Measurements from ENCODE around the gene PNMA3. TPM values are rescaled to one million over a fixed set of nuclear protein-coding genes. Genes with fewer than 3 reads are reported as not detected.

Gene PNMA3
- polyA plus RNA-seq, 1 experiment: 0.02 TPM

DNA sequence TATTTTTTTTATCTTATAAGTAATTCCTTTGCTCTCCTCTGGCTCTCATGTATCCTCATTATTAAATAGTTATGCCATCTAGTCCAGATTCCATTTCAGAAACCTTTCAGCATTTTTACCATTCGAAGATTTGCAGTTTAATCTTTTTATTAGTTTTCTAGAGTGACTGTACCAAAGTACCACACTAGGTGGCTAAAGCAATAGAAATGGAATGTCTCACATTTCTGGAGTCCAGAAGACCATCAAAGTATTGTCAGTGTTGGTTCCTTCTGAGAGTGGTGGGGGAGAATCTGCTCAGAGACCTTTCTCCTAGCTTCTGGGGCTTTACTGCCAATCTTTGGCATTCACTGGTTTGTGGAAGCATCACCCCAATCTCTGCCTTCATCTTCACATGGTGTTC lies 3.7 kb upstream of the PNMA3 start:
- H3K9me3 ChIP-seq (ENCODE audit: control insufficient read depth, insufficient read depth, low read length): peaks cover 3% of the 10 kb centered on the region; the same call in 1 of the 2 replicates
- TF ChIP-seq, protein P1, sequence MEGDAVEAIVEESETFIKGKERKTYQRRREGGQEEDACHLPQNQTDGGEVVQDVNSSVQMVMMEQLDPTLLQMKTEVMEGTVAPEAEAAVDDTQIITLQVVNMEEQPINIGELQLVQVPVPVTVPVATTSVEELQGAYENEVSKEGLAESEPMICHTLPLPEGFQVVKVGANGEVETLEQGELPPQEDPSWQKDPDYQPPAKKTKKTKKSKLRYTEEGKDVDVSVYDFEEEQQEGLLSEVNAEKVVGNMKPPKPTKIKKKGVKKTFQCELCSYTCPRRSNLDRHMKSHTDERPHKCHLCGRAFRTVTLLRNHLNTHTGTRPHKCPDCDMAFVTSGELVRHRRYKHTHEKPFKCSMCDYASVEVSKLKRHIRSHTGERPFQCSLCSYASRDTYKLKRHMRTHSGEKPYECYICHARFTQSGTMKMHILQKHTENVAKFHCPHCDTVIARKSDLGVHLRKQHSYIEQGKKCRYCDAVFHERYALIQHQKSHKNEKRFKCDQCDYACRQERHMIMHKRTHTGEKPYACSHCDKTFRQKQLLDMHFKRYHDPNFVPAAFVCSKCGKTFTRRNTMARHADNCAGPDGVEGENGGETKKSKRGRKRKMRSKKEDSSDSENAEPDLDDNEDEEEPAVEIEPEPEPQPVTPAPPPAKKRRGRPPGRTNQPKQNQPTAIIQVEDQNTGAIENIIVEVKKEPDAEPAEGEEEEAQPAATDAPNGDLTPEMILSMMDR (IDR thresholded peaks at IDR 0.05; ENCODE audit: low read depth, low read length): no peak
- H3K4me3 ChIP-seq (ENCODE audit: low read depth, low read length): no peak overlapping the region
- POLR2A ChIA-PET: no interaction called here
- DNase-seq (ENCODE audit: low read depth, low spot score): no peak
- no peak overlapping the region for H3K27ac ChIP-seq (ENCODE audit: low read depth, low read length)
- H3K27me3 ChIP-seq (ENCODE audit: control insufficient read depth, insufficient read depth, low read length): peaks cover 9% of the 10 kb centered on the region
- CTCF ChIA-PET: no interaction called here

DNA sequence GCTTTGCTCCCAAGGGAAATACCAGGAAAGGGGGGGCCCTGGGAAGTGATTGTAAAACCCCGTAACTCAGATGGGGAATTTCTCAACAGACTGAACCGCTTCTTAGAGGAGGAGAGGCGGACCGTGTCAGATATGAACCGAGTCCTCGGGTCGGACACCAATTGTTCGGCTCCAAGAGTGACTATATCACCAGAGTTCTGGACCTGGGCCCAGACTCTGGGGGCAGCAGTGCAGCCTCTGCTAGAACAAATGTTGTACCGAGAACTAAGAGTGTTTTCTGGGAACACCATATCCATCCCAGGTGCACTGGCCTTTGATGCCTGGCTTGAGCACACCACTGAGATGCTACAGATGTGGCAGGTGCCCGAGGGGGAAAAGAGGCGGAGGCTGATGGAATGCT lies 1.0 kb downstream of the PNMA3 start:
- TF ChIP-seq, protein P1 (IDR thresholded peaks at IDR 0.05; ENCODE audit: low read depth, low read length): no peak
- CTCF ChIA-PET: no interaction called here
- Histone ChIP-seq H3K4me3 (ENCODE audit: low read depth, low read length) (no peak overlapping the region), H3K9me3 (ENCODE audit: control insufficient read depth, insufficient read depth, low read length) (no peaks in the 10 kb centered on the region), H3K27me3 (ENCODE audit: control insufficient read depth, insufficient read depth, low read length) (peaks cover 12% of the 10 kb centered on the region), H3K27ac (ENCODE audit: low read depth, low read length) (no peak overlapping the region)
- POLR2A ChIA-PET: no interaction called here
- DNase-seq (ENCODE audit: low read depth, low spot score): no peak

DNA sequence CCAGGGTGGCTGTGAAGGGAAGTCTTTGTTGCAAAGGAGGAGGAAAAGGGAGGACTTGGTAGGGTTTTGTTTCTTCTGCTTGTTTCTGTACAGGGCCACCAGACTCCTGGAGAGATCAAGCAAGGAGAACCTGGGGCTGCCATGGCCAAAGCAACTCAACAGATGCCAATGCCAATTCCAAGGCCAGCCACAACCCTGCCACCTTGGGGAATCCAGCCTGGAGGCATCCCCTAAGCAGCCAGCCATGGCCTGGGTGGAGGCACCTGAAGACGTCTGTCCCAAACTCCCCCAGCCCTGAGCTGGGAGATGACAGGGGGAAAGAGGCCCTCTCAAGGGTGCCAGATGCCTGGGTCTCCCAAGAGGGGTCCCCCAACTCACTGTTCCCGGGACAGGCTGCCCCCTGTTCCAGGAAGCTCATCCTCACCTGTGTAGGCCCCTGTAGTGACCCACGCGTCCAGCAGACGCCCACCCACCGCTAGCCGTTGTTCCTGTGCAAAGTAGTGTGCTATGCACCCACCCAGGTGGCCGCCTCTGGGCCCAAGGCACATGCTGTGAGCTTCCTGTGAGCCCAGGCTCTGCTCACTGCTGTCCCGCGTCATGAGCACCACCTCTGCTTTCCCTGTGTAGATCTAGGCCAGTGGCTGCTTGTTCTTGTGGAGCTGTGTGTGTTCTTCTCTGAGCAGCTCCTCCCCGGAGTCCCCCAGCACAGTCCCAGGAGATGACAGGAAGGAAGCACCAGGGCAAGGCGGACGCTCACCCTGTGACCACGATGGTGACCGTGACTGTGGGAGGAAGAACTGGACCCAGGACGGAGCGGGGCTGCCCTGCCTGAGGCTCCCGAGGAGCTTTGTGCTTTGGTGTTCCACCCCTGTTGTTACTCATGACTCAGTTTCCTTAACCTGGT lies 3.2 kb downstream of the PNMA3 start:
- no peak overlapping the region for H3K4me3 ChIP-seq (ENCODE audit: low read depth, low read length)
- no peaks in the 10 kb centered on the region for H3K9me3 ChIP-seq (ENCODE audit: control insufficient read depth, insufficient read depth, low read length)
- TF ChIP-seq, protein P1 (IDR thresholded peaks at IDR 0.05; ENCODE audit: low read depth, low read length): no peak
- H3K27ac ChIP-seq (ENCODE audit: low read depth, low read length): no peak overlapping the region
- ChIA-PET CTCF (no interaction called here), POLR2A (no interaction called here)
- H3K27me3 ChIP-seq (ENCODE audit: control insufficient read depth, insufficient read depth, low read length): peaks cover 12% of the 10 kb centered on the region
- no peak for DNase-seq (ENCODE audit: low read depth, low spot score)

DNA sequence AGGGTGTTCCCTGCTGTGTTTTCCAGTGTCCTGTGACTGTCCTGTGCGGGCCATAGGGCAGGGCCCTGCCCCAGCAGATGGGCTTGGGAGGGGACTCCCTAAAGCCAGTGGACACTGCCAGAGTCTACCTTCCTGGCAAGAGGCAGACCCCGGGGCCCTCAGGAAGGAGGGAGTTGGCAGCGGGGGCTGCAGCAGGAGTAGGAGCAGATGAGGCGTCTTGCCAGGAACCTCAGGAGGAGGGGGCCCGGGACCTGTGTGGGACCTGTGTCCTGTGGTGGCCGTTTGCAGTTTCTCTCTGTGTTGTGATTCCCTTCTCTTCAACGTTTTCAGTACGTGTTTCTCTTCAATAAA lies 3.8 kb downstream of the PNMA3 start:
- ChIA-PET CTCF (no interaction called here), POLR2A (no interaction called here)
- TF ChIP-seq, protein P1 (IDR thresholded peaks at IDR 0.05; ENCODE audit: low read depth, low read length): no peak
- Histone ChIP-seq H3K9me3 (ENCODE audit: control insufficient read depth, insufficient read depth, low read length) (no peaks in the 10 kb centered on the region), H3K27ac (ENCODE audit: low read depth, low read length) (no peak overlapping the region), H3K27me3 (ENCODE audit: control insufficient read depth, insufficient read depth, low read length) (peaks cover 12% of the 10 kb centered on the region), H3K4me3 (ENCODE audit: low read depth, low read length) (no peak overlapping the region)
- DNase-seq (ENCODE audit: low read depth, low spot score): no peak

DNA sequence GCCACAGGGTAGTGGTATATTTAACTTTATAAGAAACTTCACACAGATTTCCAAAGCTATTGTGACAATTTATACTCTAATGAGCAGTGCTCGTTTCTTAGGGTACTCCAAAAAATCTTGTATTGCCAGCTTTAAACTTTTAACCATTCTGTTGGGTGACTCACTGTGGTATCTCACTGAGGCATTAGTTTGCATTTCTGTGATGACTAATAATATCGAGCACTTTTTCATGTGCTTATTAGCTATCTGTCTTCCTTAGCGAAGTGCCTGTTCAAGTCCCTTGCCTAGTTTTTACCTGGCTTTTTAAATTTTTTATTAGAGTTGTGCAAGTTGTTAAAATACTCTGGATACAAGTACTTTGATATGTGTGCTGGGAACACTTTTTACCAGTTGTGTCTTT lies 5.5 kb downstream of the PNMA3 start:
- TF ChIP-seq, protein P1 (IDR thresholded peaks at IDR 0.05; ENCODE audit: low read depth, low read length): no peak
- DNase-seq (ENCODE audit: low read depth, low spot score): no peak
- H3K4me3 ChIP-seq (ENCODE audit: low read depth, low read length): no peak overlapping the region
- no peaks in the 10 kb centered on the region for H3K9me3 ChIP-seq (ENCODE audit: control insufficient read depth, insufficient read depth, low read length)
- CTCF ChIA-PET: no interaction called here
- POLR2A ChIA-PET: no interaction called here
- H3K27ac ChIP-seq (ENCODE audit: low read depth, low read length): no peak overlapping the region
- H3K27me3 ChIP-seq (ENCODE audit: control insufficient read depth, insufficient read depth, low read length): peaks cover 6% of the 10 kb centered on the region

Measured in AG04450 (cell line).